ENCODE measurements around the gene PLEKHG7.

GRCh38 chr12:92737855-92738850, 35.4 kb downstream of the PLEKHG7 start:
- TF ChIP-seq CTCF (IDR thresholded peaks at IDR 0.05; ENCODE audit: borderline replicate concordance, extremely low read depth, low read length, poor library complexity, severe bottlenecking) (no peak), EZH2 (IDR thresholded peaks at IDR 0.05; ENCODE audit: borderline replicate concordance, low read depth, low read length, severe bottlenecking) (no peak)
